ENCODE measurements around the gene ARL10.

Gene ARL10

GRCh38 chr5:176362233-176362490 lies 3.1 kb upstream of the ARL10 start:
- no peak for DNase-seq

- no peak for DNase-seq
These were observed 429 bp upstream of the ARL10 start for GRCh38 chr5:176364765-176365350.

DNA sequence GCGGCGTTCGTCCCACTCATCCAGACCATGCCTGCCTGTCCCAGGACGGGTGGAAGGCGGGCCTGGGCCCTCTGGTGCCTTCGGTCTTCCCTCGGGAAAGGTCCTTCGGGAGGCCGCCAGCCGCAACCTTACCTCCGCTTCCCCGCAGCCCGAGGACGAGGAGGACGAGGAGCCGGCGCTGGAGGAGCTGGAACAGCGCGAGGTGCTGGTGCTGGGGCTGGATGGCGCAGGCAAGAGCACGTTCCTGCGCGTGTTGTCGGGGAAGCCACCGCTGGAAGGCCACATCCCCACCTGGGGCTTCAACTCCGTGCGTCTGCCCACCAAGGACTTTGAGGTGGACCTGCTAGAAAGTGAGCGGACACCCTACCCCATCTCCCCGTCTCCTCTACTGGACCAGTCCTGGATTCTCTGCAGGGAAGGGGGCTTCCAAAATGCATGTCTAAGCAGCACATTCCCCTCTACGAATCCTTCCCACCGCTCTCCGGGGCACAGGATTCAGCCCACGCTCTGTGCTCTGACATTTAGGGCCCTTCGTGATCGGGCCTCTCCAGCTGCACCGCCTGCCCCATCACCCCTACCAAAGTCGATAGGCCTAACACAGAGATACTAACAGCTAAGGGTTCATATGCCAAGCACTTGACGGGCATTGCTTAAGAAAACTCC lies 1.1 kb downstream of the ARL10 start:
- DNase-seq = no peak

DNA sequence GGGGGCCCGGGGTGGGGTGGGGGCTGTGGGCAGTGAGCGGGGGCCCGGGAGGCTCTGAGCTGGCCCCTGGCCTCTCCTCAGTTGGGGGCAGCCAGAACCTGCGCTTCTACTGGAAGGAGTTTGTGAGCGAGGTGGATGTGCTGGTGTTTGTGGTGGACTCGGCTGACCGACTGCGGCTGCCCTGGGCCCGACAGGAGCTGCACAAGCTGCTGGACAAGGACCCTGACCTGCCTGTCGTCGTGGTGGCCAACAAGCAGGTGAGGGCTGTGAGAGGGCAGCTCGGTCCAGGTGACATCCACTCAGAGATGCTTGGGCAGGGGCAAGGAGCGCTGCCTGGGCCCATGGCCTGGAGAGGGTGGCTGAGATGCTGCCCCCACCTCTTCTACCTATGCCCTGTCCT lies 3.4 kb downstream of the ARL10 start:
- no peak for DNase-seq

GRCh38 chr5:176369934-176370711 lies 4.8 kb downstream of the ARL10 start:
- no peak for DNase-seq

GRCh38 chr5:176371621-176372539 lies 6.6 kb downstream of the ARL10 start:
- no peak for DNase-seq

GRCh38 chr5:176373100-176373818 lies 8.0 kb downstream of the ARL10 start:
- DNase-seq = no peak

DNA sequence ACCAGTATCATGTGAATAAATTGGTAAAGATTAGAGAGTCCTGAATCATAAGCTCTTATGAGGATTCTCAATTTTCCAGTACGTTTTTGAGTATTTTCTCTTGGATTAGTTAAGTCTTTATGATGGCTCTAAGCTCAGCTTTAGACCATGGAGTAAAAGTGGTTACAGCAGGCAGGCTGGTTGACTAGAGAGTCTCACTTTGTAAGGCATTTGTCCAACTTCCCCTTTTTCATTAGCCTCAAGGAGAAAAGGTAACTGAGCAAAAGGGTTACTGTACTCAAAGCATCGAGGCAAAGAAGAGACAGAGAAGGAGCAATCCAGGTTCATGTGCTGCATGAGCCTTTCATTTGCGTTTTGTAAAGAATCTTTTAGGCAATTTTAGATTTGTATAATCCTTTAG lies 14.6 kb downstream of the ARL10 start:
- no peak for DNase-seq

DNA sequence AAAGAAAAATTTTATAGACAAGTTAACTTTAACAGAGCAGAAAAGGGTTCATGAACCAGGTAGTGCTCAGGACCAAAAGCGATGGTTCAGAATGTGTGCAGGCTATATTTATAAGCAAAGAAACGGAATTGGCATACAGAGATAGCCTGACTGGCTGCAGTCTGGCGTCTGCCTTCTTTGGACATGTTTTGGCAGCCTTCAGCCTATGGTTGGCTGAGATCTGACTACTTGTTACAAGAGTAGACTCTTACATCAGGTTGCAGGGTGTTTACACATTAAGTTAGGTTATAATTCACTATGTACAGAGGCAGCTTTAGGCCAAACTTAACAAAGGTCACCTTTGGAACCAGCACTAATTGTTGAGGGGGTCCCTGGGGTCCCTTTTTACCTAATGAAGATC lies 16.1 kb downstream of the ARL10 start:
- no peak for DNase-seq

DNA sequence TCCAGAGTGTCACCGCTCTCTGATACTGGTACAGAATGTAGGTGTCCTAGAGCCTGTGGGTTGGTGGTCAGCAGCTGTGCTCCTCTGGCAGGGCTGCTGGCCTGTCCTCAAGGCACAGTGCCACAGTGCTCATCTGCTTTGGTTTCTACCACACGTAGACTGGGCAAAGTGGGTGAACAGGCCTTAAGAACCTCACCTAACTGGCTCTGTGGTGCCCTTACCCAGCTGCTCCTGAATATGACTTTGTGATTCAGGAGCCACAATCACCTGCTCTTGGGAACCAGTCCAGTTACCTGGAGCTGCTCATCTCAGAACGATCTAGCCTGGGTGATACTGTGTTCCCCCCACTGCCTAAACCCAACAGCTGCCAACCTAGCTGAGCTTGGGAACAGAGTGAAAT lies 16.7 kb downstream of the ARL10 start:
- no peak for DNase-seq

GRCh38 chr5:176382721-176383120 lies 17.4 kb downstream of the ARL10 start:
- no peak for DNase-seq

- DNase-seq = no peak
These were observed 18.1 kb downstream of the ARL10 start for GRCh38 chr5:176383248-176383905.

GRCh38 chr5:176383961-176384360 lies 18.7 kb downstream of the ARL10 start:
- DNase-seq = no peak

DNA sequence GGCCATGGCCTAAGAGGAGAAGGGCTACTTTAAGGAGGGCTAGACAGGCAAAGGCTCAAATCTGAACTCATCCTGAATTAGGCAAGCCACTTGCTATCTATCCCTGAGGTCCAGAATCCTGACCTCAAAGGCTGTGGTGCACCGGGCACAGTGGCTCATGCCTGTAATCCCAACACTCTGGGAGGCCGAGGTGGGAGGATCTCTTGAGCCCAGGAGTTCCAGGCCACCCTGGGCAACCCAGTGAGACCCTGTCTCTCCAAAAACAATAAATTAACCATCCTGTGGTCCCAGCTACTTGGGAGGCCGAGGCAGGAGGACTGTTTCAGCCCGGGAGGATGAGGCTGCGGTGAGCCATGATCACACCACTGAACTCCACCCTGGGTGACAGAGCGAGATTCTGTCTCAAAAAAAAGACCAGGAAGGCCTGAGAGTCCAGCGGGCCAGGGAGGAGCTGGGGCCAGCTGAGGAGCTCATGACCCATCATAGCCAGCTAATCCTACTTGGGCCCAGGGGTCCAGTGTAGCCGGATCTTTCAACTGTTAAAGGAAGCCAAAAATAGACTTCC lies 19.2 kb downstream of the ARL10 start:
- DNase-seq = no peak

- DNase-seq = no peak
These were observed 19.7 kb downstream of the ARL10 start for GRCh38 chr5:176384991-176385390.

DNA sequence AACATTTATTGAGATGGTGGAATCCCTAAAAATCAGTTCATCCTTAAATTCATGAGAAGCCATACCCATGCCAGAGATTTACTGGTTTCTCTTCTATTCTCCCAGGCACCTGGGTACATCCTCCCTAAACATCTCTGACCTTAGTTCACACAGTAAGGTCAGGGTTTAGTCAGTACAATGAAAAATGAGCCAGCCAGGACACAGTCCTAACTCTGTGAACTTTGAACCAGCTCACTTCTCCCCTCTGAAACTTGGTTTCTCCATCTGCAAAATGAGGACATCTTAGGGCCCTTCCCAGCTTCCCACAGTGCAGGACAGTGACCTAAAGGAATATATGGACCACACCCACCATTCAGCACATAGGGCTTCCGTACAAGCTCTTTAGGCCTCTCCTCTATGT lies 21.2 kb downstream of the ARL10 start:
- no peak for DNase-seq

- no peak for DNase-seq
These were observed 22.2 kb downstream of the ARL10 start for GRCh38 chr5:176387384-176387925.

DNA sequence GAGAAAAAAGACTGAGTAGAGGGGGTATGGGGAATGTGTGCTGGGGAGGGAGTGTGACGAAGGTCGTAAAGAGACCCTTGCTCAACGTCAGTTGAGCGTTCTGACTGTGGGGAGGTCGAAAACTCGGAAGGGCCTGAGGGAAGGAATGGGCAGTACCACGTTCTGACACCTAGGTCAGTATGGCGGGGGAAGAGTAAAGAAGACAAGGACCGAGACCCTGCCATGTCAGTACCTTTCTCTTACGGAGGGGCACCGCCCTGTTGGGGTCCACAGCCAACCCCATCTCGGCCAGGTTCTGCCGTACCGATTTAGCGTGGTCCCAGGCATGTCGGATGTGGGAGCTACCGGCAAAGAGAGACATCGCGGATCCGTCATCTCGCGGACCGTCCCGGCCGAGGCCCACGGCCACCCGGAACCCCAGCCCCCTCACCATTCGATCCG lies 22.7 kb downstream of the ARL10 start:
- no peak for DNase-seq

DNA sequence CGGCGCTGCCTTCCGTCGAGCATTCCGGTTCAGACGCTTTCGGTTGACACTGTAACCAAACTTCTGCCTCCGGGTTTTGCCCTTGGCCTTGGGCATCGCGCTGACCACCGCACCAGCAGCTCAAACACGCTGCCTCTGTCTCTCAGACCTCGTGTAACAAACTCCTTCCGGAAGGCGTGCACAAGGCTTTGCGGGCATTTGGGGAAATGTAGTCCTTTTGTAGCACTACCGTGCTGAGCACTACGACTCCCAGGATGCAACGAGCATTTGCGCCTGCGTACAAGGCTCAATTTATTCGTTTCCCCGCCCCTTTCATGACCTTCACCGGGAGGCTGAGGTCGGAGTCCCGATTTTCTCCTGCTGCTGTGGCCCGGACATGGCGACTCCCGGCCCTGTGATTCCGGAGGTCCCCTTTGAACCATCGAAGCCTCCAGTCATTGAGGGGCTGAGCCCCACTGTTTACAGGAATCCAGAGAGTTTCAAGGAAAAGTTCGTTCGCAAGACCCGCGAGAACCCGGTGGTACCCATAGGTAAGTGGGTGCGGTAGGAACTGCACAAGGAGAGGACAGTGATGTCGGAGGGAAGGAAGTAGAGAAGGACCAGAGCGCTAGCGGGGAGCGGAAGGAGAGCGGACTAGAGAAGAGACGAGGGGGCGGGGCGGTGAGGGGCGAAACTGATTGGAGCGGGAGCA lies 23.3 kb downstream of the ARL10 start, which contains the start of the genes HIGD2A and NOP16:
TSS of gene HIGD2A (plus strand) at position 308 of the 691 bp plus-strand sequence. CDS start at position 377, 69 bp downstream.
TSS of gene NOP16 (minus strand) at position 155 of the 691 bp plus-strand sequence. CDS start at position 96, 59 bp downstream.
- peak; percentile 90 for DNase-seq
